Stimulated activated naive CD8-positive, alpha-beta T cell treated with anti-CD3 and anti-CD28 coated beads, Interleukin-15, amount 100 ng/mL, for 72 hours (primary cell): ENCODE results near the gene MC5R.
"Not testable (repeated sequence)": the region's sequence is repeated elsewhere in the genome, so short reads cannot be mapped to it uniquely, and the experiment has no call there.

Source experiments
- ATAC-seq: fragments of 150-1000 bp; cut with Tn5 transposase; 2 replicates; pipeline ENCODE4 v1.10.0; 2021; ENCODE audit warnings: mild to moderate bottlenecking, moderate library complexity
- DNase-seq, 2 donors: peaks; one replicate each; pipeline ENCODE4 v3.0.0; 2021 to 2022
- H3K27ac Mint-ChIP-seq, 2 donors: one replicate each; pipeline ENCODE4 v1.8.0; 2022; ENCODE audit warnings: mild to moderate bottlenecking in 2 of 2, mixed read lengths in 2 of 2, moderate library complexity in 2 of 2
- H3K27me3 Mint-ChIP-seq: one replicate; pipeline ENCODE4 v1.8.0; 2022; ENCODE audit warnings: mixed read lengths
- H3K4me1 Mint-ChIP-seq: one replicate; pipeline ENCODE4 v1.8.0; 2022; ENCODE audit warnings: mild to moderate bottlenecking, mixed read lengths
- H3K4me3 Mint-ChIP-seq, 2 donors: one replicate each; pipeline ENCODE4 v1.8.0; 2022; ENCODE audit warnings: mild to moderate bottlenecking in 2 of 2, mixed read lengths in 2 of 2, moderate library complexity in 1 of 2
- H3K9me3 Mint-ChIP-seq, 2 donors: one replicate each; pipeline ENCODE4 v1.8.0; 2022; ENCODE audit warnings: mixed read lengths in 2 of 2

The MC5R gene

GRCh38 chr18:13813271-13813849, 10.6 kb upstream of the MC5R start:
- ATAC-seq (peak; percentile 75), DNase-seq (peak; percentile 46 to 47)
- Mint-ChIP-seq H3K4me1 (peaks cover 5% of the 10 kb centered on the region), H3K27ac (no peak overlapping the region), H3K9me3 (no peaks in the 10 kb centered on the region), H3K4me3 (no peak overlapping the region), H3K27me3 (peaks cover 30% of the 10 kb centered on the region)

GRCh38 chr18:13826209-13826608, 2.3 kb downstream of the MC5R start:
- Mint-ChIP-seq H3K4me3 (no peak overlapping the region), H3K9me3 (no peaks in the 10 kb centered on the region)

DNA sequence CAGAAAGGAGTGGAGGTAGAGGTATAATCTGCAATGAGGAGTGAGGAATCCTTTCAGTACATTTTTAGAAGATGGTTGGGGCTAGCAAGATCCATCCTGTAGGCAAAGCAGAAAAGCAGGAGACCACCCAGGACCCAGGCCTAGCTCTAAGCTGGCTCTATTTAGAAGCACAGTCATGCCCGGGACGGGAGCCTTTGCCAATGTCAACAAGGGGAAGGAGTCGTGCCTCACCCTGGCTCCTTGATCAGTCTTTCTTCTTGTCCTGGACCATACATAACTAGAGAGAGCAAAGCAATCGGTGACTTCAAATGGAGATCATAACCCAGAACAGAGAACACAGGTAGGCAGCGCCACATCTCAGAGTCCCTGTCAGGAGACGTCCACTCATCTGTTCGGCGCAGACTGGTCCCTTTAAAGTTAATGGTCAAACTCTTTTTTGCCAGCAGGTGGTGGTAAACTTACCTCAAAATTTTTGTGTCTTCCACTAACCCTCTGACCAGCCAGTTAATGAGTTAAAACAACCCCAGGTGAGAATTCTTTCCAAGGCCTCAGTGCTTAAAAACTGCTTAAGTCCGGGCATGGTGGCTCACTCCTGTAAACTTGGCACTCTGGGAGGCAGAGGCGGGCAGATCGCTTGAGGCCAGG, 8.0 kb downstream of the MC5R start:
- no peaks in the 10 kb centered on the region for H3K9me3 Mint-ChIP-seq
- H3K4me3 Mint-ChIP-seq = no peak overlapping the region
- H3K4me1 Mint-ChIP-seq = no peaks in the 10 kb centered on the region
- H3K27me3 Mint-ChIP-seq = peaks cover 59% of the 10 kb centered on the region
- H3K27ac Mint-ChIP-seq = no peak overlapping the region
- ATAC-seq (no peak), DNase-seq (no peak)

More at GRCh38 chr18:13826209-13826608, 2.3 kb downstream of the MC5R start:
- Mint-ChIP-seq H3K4me1 (peaks cover 5% of the 10 kb centered on the region), H3K27me3 (peaks cover 46% of the 10 kb centered on the region), H3K27ac (no peak overlapping the region)
- ATAC-seq = no peak
- no peak for DNase-seq

GRCh38 chr18:13834496-13835015, 10.6 kb downstream of the MC5R start:
- no peaks in the 10 kb centered on the region for H3K4me1 Mint-ChIP-seq
- no peak overlapping the region for H3K4me3 Mint-ChIP-seq
- no peaks in the 10 kb centered on the region for H3K9me3 Mint-ChIP-seq
- DNase-seq (no peak), ATAC-seq (no peak)
- no peak overlapping the region for H3K27ac Mint-ChIP-seq
- H3K27me3 Mint-ChIP-seq = peaks cover 54% of the 10 kb centered on the region

DNA sequence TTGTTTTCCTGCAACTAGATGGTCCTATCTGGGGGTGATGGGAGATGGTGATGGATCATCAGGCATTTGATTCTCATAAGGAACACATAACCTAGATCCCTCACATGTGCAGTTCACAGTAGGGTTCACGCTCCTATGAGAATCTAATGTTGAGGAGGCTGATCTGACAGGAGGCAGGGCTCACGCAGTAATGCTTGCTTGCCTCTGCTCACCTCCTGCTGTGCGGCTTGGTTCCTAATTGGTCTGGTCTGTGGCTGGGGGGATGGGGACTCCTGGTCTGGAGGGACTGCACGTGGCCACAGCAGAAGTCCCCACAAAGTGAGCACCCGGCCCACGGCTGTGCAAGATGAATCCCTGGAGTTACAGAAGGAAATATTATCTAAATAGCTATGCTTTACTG, 11.3 kb downstream of the MC5R start:
- DNase-seq = no peak
- H3K4me1 Mint-ChIP-seq = no peaks in the 10 kb centered on the region
- H3K27ac Mint-ChIP-seq = no peak overlapping the region

GRCh38 chr18:13836559-13836958, 12.6 kb downstream of the MC5R start:
- ATAC-seq (no peak), DNase-seq (no peak)
- no peaks in the 10 kb centered on the region for H3K9me3 Mint-ChIP-seq
- H3K4me3 Mint-ChIP-seq = no peak overlapping the region
- no peaks in the 10 kb centered on the region for H3K4me1 Mint-ChIP-seq
- no peak overlapping the region for H3K27ac Mint-ChIP-seq
- H3K27me3 Mint-ChIP-seq = peaks cover 42% of the 10 kb centered on the region

More for the DNA sequence above, 11.3 kb downstream of the MC5R start:
- ATAC-seq = no peak
- H3K4me3 Mint-ChIP-seq = no peak overlapping the region
- H3K27me3 Mint-ChIP-seq = peaks cover 54% of the 10 kb centered on the region
- H3K9me3 Mint-ChIP-seq = no peaks in the 10 kb centered on the region

DNA sequence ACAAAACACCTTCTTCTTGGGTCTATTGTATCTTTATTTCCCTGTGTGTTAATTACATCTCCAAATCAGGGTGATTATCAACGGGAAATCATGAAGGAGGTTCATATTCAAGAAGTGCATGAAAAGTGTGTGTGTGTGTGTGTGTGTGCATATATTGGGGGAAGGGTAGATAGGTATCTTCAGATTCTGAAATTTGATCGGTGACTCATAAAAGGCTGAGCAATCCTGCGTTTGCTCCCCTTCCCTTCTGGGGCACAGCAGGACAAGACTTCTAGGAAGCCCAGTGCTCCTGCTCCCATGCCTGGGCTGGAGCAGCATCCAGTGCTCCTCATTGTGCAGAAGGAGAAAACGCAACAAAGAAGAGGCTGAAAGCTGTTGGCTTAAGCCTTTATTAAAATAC, 25.8 kb downstream of the MC5R start:
- peaks cover 32% of the 10 kb centered on the region for H3K27me3 Mint-ChIP-seq
- ATAC-seq = no peak
- H3K27ac Mint-ChIP-seq = no peak overlapping the region
- H3K9me3 Mint-ChIP-seq = peaks cover 8 to 42% of the 10 kb centered on the region in 2 donors
- DNase-seq = no peak
- no peaks in the 10 kb centered on the region for H3K4me1 Mint-ChIP-seq
- H3K4me3 Mint-ChIP-seq = no peak overlapping the region

GRCh38 chr18:13862898-13863297, 38.9 kb downstream of the MC5R start:
- peaks cover 37% of the 10 kb centered on the region for H3K27me3 Mint-ChIP-seq
- not testable (repeated sequence) for H3K4me1 Mint-ChIP-seq, H3K27ac Mint-ChIP-seq

GRCh38 chr18:13868501-13869271, 44.7 kb downstream of the MC5R start:
- Mint-ChIP-seq H3K27me3 (peaks cover 70% of the 10 kb centered on the region), H3K4me1 (peaks cover 7% of the 10 kb centered on the region), H3K4me3 (no peak overlapping the region), H3K9me3 (no peaks in the 10 kb centered on the region), H3K27ac (no peak overlapping the region)
- no peak for DNase-seq
- ATAC-seq = no peak

More at GRCh38 chr18:13862898-13863297, 38.9 kb downstream of the MC5R start:
- not testable (repeated sequence) for H3K9me3 Mint-ChIP-seq, ATAC-seq, DNase-seq, H3K4me3 Mint-ChIP-seq

DNA sequence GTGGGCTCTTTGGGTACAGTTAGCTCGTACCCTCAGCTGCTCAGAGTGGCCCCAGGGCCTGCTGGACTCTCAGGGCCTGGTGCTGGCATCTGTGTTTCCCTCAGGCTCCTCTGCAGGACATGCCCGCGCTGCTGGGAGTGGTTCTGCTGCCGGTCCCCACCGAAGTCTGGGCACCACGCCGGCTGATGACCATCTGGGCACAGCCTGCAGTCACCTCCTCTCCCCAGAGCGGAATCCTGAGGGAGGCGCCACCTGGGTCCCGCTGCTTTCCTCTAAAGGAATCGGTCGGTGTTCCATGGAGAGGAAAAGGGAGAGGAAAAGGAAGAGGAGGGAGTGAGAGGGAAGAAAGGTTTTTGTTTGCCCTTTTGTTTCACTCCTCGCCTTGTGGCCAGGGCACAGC, 47.8 kb downstream of the MC5R start:
- no peak overlapping the region for H3K27ac Mint-ChIP-seq
- H3K4me1 Mint-ChIP-seq = peaks cover 7% of the 10 kb centered on the region
- H3K27me3 Mint-ChIP-seq = peaks cover 58% of the 10 kb centered on the region
- ATAC-seq (no peak), DNase-seq (no peak)
- H3K9me3 Mint-ChIP-seq = no peaks in the 10 kb centered on the region
- no peak overlapping the region for H3K4me3 Mint-ChIP-seq

DNA sequence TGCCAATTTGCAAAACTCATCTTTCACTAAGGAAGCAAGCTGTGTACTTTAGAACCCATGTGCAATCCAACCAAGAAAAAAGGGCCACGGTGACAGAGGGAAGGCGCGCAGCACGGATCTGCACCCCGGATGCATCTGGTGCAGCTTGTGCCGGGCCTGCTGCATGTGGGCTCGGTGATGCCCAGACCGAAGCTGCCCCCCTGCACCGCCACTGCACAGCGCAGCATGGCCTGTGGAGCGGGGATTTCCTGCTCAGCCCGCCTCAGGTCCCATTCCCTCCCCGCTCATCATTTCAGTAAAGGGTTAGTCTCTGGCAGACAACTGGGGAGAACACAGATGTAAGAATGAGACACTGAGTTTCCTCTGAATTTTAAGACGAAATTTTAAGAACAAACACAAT, 48.4 kb downstream of the MC5R start:
- Mint-ChIP-seq H3K4me1 (peaks cover 7% of the 10 kb centered on the region), H3K4me3 (no peak overlapping the region), H3K9me3 (no peaks in the 10 kb centered on the region), H3K27ac (no peak overlapping the region), H3K27me3 (peaks cover 51% of the 10 kb centered on the region)
- ATAC-seq (no peak), DNase-seq (no peak)

DNA sequence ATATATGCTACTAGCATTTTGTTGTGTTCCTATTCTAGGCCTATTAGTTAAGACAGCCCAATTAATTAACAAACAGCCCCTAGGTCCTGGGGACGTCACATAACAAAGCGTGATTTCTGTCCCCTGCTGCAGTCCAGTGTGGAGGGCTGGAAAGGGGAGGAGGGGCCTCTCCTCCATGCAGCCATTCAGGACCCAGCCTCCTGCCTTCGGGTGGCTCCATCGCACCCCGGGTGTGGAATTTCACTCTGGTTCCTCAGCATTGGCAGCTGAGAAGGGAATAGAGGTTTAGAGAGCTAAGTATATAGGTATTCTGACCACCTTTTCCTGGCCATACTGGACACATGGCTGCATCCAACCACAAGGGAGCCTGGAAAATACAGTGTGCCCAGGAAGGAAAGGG, 49.0 kb downstream of the MC5R start:
- H3K4me3 Mint-ChIP-seq = no peak overlapping the region
- H3K9me3 Mint-ChIP-seq = no peaks in the 10 kb centered on the region
- H3K4me1 Mint-ChIP-seq = peaks cover 7% of the 10 kb centered on the region
- H3K27ac Mint-ChIP-seq = no peak overlapping the region
- H3K27me3 Mint-ChIP-seq = peaks cover 46% of the 10 kb centered on the region
- no peak for ATAC-seq
- no peak for DNase-seq

- H3K4me3 Mint-ChIP-seq = no peak overlapping the region
Measured at GRCh38 chr18:13874558-13874957, 50.6 kb downstream of the MC5R start.

More at GRCh38 chr18:13874558-13874957, 50.6 kb downstream of the MC5R start:
- Mint-ChIP-seq H3K9me3 (no peaks in the 10 kb centered on the region), H3K27me3 (peaks cover 29% of the 10 kb centered on the region), H3K27ac (no peak overlapping the region), H3K4me1 (no peaks in the 10 kb centered on the region)
- no peak for DNase-seq
- no peak for ATAC-seq
